Measurements from ENCODE around the gene DLGAP1. TPM values are rescaled to one million over a fixed set of nuclear protein-coding genes. Genes with fewer than 3 reads are reported as not detected.
"Not testable (repeated sequence)": the region's sequence is repeated elsewhere in the genome, so short reads cannot be mapped to it uniquely, and the experiment has no call there.

DLGAP1 gene
- total RNA-seq, 6 experiments from 2014 or later = 0.19 to 1.3 (median 0.62) TPM

DNA sequence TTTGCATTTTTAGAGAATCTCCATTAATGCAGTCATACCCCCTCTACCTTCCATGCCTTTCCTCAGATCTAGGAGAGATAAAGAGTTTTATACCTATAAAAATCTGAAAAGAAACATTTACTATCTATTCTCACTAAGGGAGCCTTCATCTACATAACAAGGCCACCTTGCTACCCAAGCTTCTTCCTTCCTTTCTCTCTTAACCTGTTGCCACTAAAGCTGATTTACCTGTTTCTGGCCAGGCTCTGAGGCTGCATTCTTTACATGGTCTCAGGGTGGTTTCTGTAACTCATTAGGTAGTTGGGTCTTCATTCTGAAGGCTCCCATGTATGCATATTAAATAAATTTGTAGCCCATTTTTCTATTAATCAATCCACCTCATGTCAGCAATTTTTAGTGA lies 391.6 kb downstream of the DLGAP1 start:
- H3K9me3 Mint-ChIP-seq = peaks cover 14% of the 10 kb centered on the region
- TF ChIP-seq, protein P1, sequence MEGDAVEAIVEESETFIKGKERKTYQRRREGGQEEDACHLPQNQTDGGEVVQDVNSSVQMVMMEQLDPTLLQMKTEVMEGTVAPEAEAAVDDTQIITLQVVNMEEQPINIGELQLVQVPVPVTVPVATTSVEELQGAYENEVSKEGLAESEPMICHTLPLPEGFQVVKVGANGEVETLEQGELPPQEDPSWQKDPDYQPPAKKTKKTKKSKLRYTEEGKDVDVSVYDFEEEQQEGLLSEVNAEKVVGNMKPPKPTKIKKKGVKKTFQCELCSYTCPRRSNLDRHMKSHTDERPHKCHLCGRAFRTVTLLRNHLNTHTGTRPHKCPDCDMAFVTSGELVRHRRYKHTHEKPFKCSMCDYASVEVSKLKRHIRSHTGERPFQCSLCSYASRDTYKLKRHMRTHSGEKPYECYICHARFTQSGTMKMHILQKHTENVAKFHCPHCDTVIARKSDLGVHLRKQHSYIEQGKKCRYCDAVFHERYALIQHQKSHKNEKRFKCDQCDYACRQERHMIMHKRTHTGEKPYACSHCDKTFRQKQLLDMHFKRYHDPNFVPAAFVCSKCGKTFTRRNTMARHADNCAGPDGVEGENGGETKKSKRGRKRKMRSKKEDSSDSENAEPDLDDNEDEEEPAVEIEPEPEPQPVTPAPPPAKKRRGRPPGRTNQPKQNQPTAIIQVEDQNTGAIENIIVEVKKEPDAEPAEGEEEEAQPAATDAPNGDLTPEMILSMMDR (IDR thresholded peaks at IDR 0.05) = no peak
- DNase-seq = no peak
- H3K36me3 Mint-ChIP-seq (ENCODE audit: low read depth) = 0 out of 2 replicates have a peak, but pooled peaks cover 5% of the 10 kb centered on the region
- no peak overlapping the region for H3K4me3 Mint-ChIP-seq
- H3K27me3 Mint-ChIP-seq (ENCODE audit: insufficient read depth) = no peaks in the 10 kb centered on the region; the same call in 1 of the 2 replicates
- H3K27ac Mint-ChIP-seq = no peak overlapping the region
- H3K4me1 Mint-ChIP-seq (ENCODE audit: low read depth) = no peaks in the 10 kb centered on the region

DNA sequence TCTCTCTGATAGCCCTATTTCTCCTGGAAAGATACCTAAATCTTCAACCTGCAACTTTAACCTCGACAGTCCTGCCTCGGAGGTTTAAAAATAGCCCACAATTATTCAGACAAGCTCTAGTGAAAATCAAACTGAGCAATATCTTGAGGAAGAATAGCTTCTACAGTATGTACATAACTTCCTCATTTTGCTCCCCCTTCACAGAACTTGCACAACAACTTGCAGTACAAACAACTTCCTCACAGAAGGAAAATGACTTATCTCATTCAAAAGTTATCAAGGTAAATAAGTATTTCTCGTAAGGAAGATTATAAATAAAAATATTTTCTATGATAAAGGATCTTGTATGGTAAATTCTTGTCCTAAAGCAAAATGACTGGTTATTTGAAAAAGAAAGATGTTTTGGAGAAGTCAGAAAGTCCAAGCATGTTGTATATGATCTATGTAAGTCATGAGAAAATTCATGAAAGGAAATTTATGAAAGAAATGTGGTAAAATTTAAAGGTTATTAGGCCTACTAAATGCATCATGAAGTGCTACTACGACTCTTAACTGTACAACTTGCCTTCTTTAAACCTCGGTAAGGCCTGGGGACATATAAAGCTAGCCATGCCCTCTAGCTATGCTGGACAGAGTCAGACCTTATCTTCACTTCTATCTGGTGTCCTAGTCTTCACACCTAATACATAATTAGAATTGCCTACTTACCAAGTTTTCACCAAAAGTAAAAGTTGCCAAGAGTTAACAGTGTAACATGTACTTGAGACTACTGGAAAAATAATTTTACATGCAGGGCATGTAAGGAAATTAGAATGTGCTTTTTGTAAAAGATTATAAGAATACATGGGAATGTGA lies 394.5 kb downstream of the DLGAP1 start:
- H3K4me1 Mint-ChIP-seq (ENCODE audit: low read depth) = no peaks in the 10 kb centered on the region
- H3K27ac Mint-ChIP-seq = no peak overlapping the region
- 0 out of 2 replicates have a peak, but pooled peaks cover 5% of the 10 kb centered on the region for H3K36me3 Mint-ChIP-seq (ENCODE audit: low read depth)
- H3K9me3 Mint-ChIP-seq = peaks cover 14% of the 10 kb centered on the region
- no peak for DNase-seq
- no peaks in the 10 kb centered on the region; the same call in 1 of the 2 replicates for H3K27me3 Mint-ChIP-seq (ENCODE audit: insufficient read depth)
- no peak overlapping the region for H3K4me3 Mint-ChIP-seq
- TF ChIP-seq, protein P1 (IDR thresholded peaks at IDR 0.05) = no peak

DNA sequence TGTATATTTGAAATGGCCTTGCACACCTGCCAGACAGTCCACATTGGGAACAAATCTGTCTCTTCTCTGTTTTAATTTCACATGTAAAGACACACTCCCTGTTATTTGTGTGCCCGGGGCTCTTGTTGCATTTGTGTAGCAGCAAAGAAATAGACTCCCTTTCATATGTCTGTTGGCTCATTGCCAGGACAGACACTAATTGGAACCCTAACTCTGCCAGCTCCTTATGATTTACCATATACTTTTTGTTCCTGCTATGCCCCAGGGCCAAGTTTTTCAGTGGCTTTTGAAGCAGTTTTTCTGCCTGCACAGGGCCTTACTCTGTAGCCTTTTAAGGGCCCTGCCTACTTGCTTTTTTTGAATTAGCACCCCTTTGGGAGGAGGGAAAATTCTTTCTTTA lies 396.9 kb downstream of the DLGAP1 start:
- H3K4me1 Mint-ChIP-seq (ENCODE audit: low read depth) = no peaks in the 10 kb centered on the region
- no peak overlapping the region for H3K4me3 Mint-ChIP-seq
- H3K27ac Mint-ChIP-seq = no peak overlapping the region
- peaks cover 3% of the 10 kb centered on the region; the same call in 1 of the 2 replicates for H3K27me3 Mint-ChIP-seq (ENCODE audit: insufficient read depth)
- H3K36me3 Mint-ChIP-seq (ENCODE audit: low read depth) = 0 out of 2 replicates have a peak, but pooled peaks cover 5% of the 10 kb centered on the region
- DNase-seq = no peak
- peaks cover 14% of the 10 kb centered on the region for H3K9me3 Mint-ChIP-seq
- TF ChIP-seq, protein P1 (IDR thresholded peaks at IDR 0.05) = no peak

DNA sequence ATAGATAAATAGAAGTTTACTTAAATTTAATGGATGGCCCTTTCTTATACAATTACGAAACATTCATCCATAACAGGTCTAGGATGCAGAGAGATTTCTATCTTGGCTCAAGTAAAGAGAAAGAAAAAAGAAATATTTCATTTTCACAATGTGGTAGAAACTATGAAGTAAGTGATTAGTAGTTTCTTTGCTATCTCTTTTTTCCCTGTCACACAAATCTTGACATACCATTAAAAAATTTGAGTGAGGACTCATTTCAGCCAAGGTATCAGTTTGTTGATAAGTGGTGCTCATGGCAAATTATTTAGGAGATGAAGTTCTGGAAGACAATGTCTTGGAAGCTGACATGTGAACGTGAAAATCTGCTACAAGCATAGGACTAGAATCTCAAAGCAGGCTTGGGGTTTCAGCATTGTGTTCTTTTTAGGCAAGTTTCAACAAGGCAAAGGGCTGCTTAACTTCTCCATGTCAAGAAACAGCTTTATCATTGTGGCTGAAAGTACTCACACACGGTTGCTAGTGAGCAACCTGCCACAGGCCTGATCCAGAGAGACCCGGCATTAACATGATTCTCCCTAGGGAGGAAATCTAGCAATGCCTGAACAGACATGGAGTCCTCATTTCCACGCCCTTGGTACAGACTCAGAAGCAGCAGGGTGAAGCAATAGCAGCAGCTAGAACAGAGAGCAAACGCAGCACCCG lies 414.6 kb downstream of the DLGAP1 start:
- Mint-ChIP-seq H3K4me3 (no peak overlapping the region), H3K4me1 (ENCODE audit: low read depth) (no peaks in the 10 kb centered on the region), H3K9me3 (no peaks in the 10 kb centered on the region), H3K27me3 (ENCODE audit: insufficient read depth) (peaks cover 3% of the 10 kb centered on the region), H3K27ac (no peak overlapping the region), H3K36me3 (ENCODE audit: low read depth) (no peaks in the 10 kb centered on the region)
- TF ChIP-seq, protein P1 (IDR thresholded peaks at IDR 0.05) = no peak
- no peak for DNase-seq

DNA sequence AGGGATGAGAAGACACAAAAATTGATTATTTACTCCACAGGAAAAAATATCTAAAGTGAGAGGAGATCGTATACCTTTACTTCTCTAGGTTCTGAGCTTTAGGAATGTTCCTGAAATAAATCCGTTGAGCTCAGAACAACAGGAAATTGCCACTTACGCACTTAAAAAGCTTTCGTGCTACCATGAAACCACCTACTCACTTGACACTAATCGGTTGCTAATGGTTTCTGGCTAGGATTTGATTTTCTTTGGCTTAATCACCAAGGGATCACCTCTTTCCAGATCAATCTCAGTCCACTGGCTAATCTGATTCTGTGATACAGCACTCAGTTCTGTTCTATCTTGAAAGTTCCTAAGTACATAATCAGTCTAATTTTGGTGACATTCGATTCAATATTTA lies 419.6 kb downstream of the DLGAP1 start:
- Mint-ChIP-seq H3K27ac (no peak overlapping the region), H3K4me1 (ENCODE audit: low read depth) (no peaks in the 10 kb centered on the region), H3K9me3 (no peaks in the 10 kb centered on the region), H3K4me3 (no peak overlapping the region), H3K27me3 (ENCODE audit: insufficient read depth) (peaks cover 3% of the 10 kb centered on the region), H3K36me3 (ENCODE audit: low read depth) (no peaks in the 10 kb centered on the region)
- DNase-seq = no peak
- TF ChIP-seq, protein P1 (IDR thresholded peaks at IDR 0.05) = no peak

DNA sequence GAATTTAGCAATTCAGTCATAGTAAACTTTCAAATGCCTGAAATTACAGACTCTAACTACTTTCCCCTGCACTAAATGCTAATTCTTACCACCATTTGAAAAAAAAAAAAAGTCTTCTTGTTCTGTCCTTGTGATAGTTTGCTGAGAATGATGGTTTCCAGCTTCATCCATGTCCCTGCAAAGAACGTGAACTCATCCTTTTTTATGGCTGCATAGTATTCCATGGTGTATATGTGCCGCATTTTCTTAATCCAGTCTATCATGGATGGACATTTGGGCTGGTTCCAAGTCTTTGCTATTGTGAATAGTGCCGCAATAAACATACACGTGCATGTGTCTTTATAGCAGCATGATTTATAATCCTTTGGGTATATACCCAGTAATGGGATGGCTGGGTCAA lies 420.3 kb downstream of the DLGAP1 start:
- not testable (repeated sequence) for H3K27me3 Mint-ChIP-seq (ENCODE audit: insufficient read depth); H3K4me1 Mint-ChIP-seq (ENCODE audit: low read depth); DNase-seq; H3K36me3 Mint-ChIP-seq (ENCODE audit: low read depth); H3K4me3 Mint-ChIP-seq; H3K27ac Mint-ChIP-seq; H3K9me3 Mint-ChIP-seq

All from HFFc6 (cell line).